Panc1 (cell line): ENCODE measurements around the gene OSER1. TPM values are rescaled to one million over a fixed set of nuclear protein-coding genes. Genes with fewer than 3 reads are reported as not detected.

Experiments used
- ATAC-seq: fragments of 200-7000 bp; cut with Tn5 transposase; 2 replicates; pipeline ENCODE4 v1.9.1; 2020; ENCODE audit warnings: mild to moderate bottlenecking, moderate library complexity
- BruUV-seq: library from RNA; stranded (reverse); fragments of 400-500 nt; replicated peaks from 2 replicates; lab custom pipeline; 2021; lab: Mats Ljungman, UMichigan
- CTCF ChIA-PET: fragments of 300-600 bp; sonication (Branson Sonifier 250); formaldehyde crosslinking; loops from one replicate; lab custom pipeline; 2022; ENCODE audit warnings: antibody characterized with exemption; lab: Charles Lee
- POLR2A ChIA-PET: fragments of 300-600 bp; sonication (Branson Sonifier 250); formaldehyde crosslinking; loops from one replicate; lab custom pipeline; 2022; ENCODE audit warnings: antibody characterized with exemption; lab: Charles Lee
- DNase-seq: peaks from one replicate; pipeline ENCODE4 v3.0.0-alpha.2; 2010; ENCODE audit warnings: low read depth, low spot score
- H3K27ac ChIP-seq: 2 replicates; pipeline ENCODE4 v1.5.1; 2011; ENCODE audit warnings: mild to moderate bottlenecking, low read length, inconsistent platforms
- H3K27me3 ChIP-seq: fragments of 200-500 bp; sonication (Bioruptor generic); 2 replicates; pipeline ENCODE4 v1.6.0; 2014; ENCODE audit warnings: low read length, inconsistent platforms; ENCODE audit not compliant: control insufficient read depth, insufficient read depth
- H3K36me3 ChIP-seq: fragments of 200-500 bp; sonication (Bioruptor generic); 2 replicates; pipeline ENCODE4 v1.5.1; 2014; ENCODE audit warnings: inconsistent platforms, mild to moderate bottlenecking, low read length, moderate library complexity; ENCODE audit not compliant: control insufficient read depth, insufficient read depth
- H3K4me1 ChIP-seq: 2 replicates; pipeline ENCODE4 v1.5.1; 2011; ENCODE audit warnings: inconsistent platforms, mild to moderate bottlenecking, low read length, moderate library complexity; ENCODE audit not compliant: control insufficient read depth, insufficient read depth
- H3K4me3 ChIP-seq, 2 experiments: 2 replicates each; pipeline ENCODE4 v1.5.1; 2011 to 2012; ENCODE audit warnings: low read depth in 2 of 2, low read length in 2 of 2, mild to moderate bottlenecking in 2 of 2, inconsistent platforms in 1 of 2, moderate library complexity in 1 of 2
- H3K9me3 ChIP-seq: fragments of 200-500 bp; sonication (Bioruptor generic); 2 replicates; pipeline ENCODE4 v1.5.1; 2014; ENCODE audit warnings: low read depth, mild to moderate bottlenecking, inconsistent platforms, low read length, moderate library complexity; ENCODE audit not compliant: control insufficient read depth, insufficient read depth
- CTCF ChIP-seq: fragments of 450-650 bp; IDR thresholded peaks from 2 replicates; pipeline ENCODE4 v1.5.1; 2017; ENCODE audit warnings: mild to moderate bottlenecking
- POLR2AphosphoS5 ChIP-seq: IDR thresholded peaks from 2 replicates; pipeline ENCODE4 v1.6.1; 2012; ENCODE audit warnings: mild to moderate bottlenecking, low read depth, low read length, moderate library complexity
- SIN3A ChIP-seq: IDR thresholded peaks from 2 replicates; pipeline ENCODE4 v1.6.1; 2012; ENCODE audit warnings: low read depth, mild to moderate bottlenecking, low read length, moderate library complexity, borderline replicate concordance; ENCODE audit not compliant: insufficient read depth
- TCF7L2 ChIP-seq: IDR thresholded peaks from 2 replicates; pipeline ENCODE4 v1.6.1; 2011; ENCODE audit warnings: mild to moderate bottlenecking, low read depth, low read length, inconsistent platforms
- in situ Hi-C: cut with HindIII; loops from 2 replicates; pipeline ENCODE4 v1.10.0; 2016; ENCODE audit warnings: low sequenced_read_pairs, low pct_unique_long_range_greater_than_20kb
- intact Hi-C: fragments of 100-400 bp; cut with micrococcal nuclease; formaldehyde crosslinking; loops from one replicate; pipeline ENCODE4 v1.10.0; 2022; ENCODE audit not compliant: unreplicated experiment
- total RNA-seq: library from RNA; stranded (reverse); gene quantifications from one replicate; pipeline ENCODE4 v1.2.1, GENCODE V29; 2021; ENCODE audit not compliant: unreplicated experiment
- TF ChIP-seq, protein P1 (sequence below), 2 experiments: IDR thresholded peaks; 2 replicates each; pipeline ENCODE4 v1.6.1; 2011 to 2012; ENCODE audit warnings: low read depth in 2 of 2, control low read depth in 1 of 2, low read length in 1 of 2, mild to moderate bottlenecking in 1 of 2, moderate library complexity in 1 of 2; ENCODE audit not compliant: insufficient read depth in 1 of 2

The OSER1 gene
- total RNA-seq, 1 experiment from 2014 or later, result 37.8 TPM

DNA sequence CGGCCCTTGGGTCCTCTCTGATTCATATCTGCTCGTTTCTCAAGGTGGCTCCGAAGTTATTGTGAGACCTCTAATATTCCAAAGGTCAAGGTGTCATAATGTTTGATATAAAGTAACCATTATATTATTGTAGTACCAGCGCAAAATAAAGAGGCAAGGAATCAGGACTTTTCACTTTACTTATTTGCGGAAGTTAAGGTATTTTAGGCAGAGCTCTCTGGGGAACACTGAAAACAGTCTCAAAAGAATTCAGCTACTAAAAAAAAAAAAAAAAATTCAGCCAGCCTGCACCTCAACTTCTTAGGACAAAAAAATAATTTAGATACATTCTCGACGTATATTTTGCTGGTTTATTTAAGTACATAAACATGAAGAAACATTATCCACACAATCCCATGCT is 2.4 kb downstream of the OSER1 start:
- Histone ChIP-seq H3K9me3 (no peaks in the 10 kb centered on the region), H3K36me3 (peaks cover 7% of the 10 kb centered on the region), H3K27me3 (no peaks in the 10 kb centered on the region), H3K27ac (peak overlapping the region; percentile 93), H3K4me3 (peak overlapping the region; percentile 74 to 100), H3K4me1 (peaks cover 47% of the 10 kb centered on the region)
- ATAC-seq (no peak), DNase-seq (no peak)
- TF ChIP-seq SIN3A, result no peak
- TF ChIP-seq TCF7L2, result no peak
- TF ChIP-seq, protein P1, sequence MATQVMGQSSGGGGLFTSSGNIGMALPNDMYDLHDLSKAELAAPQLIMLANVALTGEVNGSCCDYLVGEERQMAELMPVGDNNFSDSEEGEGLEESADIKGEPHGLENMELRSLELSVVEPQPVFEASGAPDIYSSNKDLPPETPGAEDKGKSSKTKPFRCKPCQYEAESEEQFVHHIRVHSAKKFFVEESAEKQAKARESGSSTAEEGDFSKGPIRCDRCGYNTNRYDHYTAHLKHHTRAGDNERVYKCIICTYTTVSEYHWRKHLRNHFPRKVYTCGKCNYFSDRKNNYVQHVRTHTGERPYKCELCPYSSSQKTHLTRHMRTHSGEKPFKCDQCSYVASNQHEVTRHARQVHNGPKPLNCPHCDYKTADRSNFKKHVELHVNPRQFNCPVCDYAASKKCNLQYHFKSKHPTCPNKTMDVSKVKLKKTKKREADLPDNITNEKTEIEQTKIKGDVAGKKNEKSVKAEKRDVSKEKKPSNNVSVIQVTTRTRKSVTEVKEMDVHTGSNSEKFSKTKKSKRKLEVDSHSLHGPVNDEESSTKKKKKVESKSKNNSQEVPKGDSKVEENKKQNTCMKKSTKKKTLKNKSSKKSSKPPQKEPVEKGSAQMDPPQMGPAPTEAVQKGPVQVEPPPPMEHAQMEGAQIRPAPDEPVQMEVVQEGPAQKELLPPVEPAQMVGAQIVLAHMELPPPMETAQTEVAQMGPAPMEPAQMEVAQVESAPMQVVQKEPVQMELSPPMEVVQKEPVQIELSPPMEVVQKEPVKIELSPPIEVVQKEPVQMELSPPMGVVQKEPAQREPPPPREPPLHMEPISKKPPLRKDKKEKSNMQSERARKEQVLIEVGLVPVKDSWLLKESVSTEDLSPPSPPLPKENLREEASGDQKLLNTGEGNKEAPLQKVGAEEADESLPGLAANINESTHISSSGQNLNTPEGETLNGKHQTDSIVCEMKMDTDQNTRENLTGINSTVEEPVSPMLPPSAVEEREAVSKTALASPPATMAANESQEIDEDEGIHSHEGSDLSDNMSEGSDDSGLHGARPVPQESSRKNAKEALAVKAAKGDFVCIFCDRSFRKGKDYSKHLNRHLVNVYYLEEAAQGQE (IDR thresholded peaks at IDR 0.05; ENCODE audit: insufficient read depth in 1 of 2, low read depth in 2 of 2, low read length in 1 of 2), result no peak
- no peak for TF ChIP-seq CTCF
- TF ChIP-seq POLR2AphosphoS5, result no peak
- intact Hi-C loops, result no loop called here
- in situ Hi-C loops, result no loop called here
- no TSS peak for BruUV-seq
- POLR2A ChIA-PET, result interaction anchor here (0.6 kb wide), 2 partner anchors 129 to 379 kb away, joined by 3 to 5 read pairs; no protein-coding TSS in a partner anchor
- CTCF ChIA-PET, result interaction anchor here (0.6 kb wide), 1 partner anchor 182 kb away, joined by 5 read pairs; no protein-coding TSS in a partner anchor

- Histone ChIP-seq H3K36me3 (peaks cover 12% of the 10 kb centered on the region), H3K27me3 (no peaks in the 10 kb centered on the region), H3K4me1 (peaks cover 43% of the 10 kb centered on the region), H3K4me3 (peak overlapping the region in 1 of 2 experiments; percentile 100; a peak in 2 of 4 replicates), H3K9me3 (no peaks in the 10 kb centered on the region), H3K27ac (peak overlapping the region; percentile 93)
- DNase-seq (no peak), ATAC-seq (no peak)
- ChIA-PET CTCF (no interaction called here), POLR2A (interaction anchor here (0.7 kb wide), 1 partner anchor 261 kb away, joined by 3 read pairs; no protein-coding TSS in a partner anchor)
- TF ChIP-seq CTCF (no peak), SIN3A (no peak), POLR2AphosphoS5 (no peak), TCF7L2 (no peak)
- TF ChIP-seq, protein P1 (IDR thresholded peaks at IDR 0.05; ENCODE audit: insufficient read depth in 1 of 2, low read depth in 2 of 2, low read length in 1 of 2), result no peak
- intact Hi-C loops (no loop called here), in situ Hi-C loops (no loop called here)
- no TSS peak for BruUV-seq
Measured at GRCh38 chr20:44207126-44207723, 3.3 kb downstream of the OSER1 start.
